ENCODE measurements around the gene PRMT1.

DNA sequence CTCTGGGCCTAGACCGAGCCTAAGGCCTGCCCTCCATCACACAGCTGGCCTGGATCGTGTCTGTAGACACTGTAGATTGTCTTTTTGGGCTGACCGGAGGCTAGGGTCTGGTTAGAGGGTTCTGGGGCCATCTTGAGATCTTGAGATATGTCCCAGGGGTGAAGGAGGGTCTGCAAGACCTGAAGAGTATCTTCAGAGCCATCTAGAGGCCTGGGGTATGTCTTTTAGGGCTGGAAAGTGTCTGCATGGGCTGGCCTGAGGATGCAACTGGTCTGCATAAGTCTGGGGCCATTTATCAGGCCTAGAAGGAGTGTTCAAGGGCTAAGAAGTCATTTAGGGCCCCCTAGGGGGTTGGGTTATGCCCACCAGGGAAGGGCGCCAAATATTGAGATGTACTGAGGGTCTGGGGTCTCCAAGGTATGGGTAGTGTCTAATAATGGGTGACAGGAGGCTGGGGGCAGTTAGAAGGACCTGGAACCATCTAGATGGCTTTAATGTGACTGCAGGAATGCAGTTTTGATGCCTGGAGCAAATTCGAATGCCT, 34.5 kb upstream of the PRMT1 start:
- TF ChIP-seq, protein P1, sequence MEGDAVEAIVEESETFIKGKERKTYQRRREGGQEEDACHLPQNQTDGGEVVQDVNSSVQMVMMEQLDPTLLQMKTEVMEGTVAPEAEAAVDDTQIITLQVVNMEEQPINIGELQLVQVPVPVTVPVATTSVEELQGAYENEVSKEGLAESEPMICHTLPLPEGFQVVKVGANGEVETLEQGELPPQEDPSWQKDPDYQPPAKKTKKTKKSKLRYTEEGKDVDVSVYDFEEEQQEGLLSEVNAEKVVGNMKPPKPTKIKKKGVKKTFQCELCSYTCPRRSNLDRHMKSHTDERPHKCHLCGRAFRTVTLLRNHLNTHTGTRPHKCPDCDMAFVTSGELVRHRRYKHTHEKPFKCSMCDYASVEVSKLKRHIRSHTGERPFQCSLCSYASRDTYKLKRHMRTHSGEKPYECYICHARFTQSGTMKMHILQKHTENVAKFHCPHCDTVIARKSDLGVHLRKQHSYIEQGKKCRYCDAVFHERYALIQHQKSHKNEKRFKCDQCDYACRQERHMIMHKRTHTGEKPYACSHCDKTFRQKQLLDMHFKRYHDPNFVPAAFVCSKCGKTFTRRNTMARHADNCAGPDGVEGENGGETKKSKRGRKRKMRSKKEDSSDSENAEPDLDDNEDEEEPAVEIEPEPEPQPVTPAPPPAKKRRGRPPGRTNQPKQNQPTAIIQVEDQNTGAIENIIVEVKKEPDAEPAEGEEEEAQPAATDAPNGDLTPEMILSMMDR (IDR thresholded peaks at IDR 0.05; ENCODE audit: low read depth, low read length, missing input control), result no peak
- TF ChIP-seq YY1 (IDR thresholded peaks at IDR 0.05) (no peak), TAF1 (conservative IDR thresholded peaks at IDR 0.05) (no peak), RAD21 (IDR thresholded peaks at IDR 0.05) (no peak)
- TF ChIP-seq, protein P2, sequence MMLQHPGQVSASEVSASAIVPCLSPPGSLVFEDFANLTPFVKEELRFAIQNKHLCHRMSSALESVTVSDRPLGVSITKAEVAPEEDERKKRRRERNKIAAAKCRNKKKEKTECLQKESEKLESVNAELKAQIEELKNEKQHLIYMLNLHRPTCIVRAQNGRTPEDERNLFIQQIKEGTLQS (IDR thresholded peaks at IDR 0.05), result no peak

Measured in liver (tissue), 3 donors.